CD14-positive monocyte (primary cell): ENCODE data around the gene DAB2IP. TPM values are rescaled to one million over a fixed set of nuclear protein-coding genes. Genes with fewer than 3 reads are reported as not detected.

ENCODE experiments used
- DNase-seq, 3 donors: peaks; one replicate each; pipeline ENCODE4 v3.0.0-alpha.2; 2011 to 2022
- H2AFZ ChIP-seq: 2 replicates; pipeline ENCODE4 v1.6.0; 2012; ENCODE audit warnings: mild to moderate bottlenecking, low read depth, low read length, inconsistent platforms; ENCODE audit not compliant: insufficient read depth, poor library complexity, severe bottlenecking
- H3K27ac ChIP-seq, 2 donors: 1 replicate in 1 of 2; 2 replicates in 1 of 2; pipeline ENCODE4 v1.5.1; 2012 to 2013; ENCODE audit warnings: low read length in 2 of 2, control low read depth in 1 of 2, inconsistent platforms in 1 of 2, low read depth in 1 of 2, mild to moderate bottlenecking in 1 of 2
- H3K27me3 ChIP-seq, 2 donors: one replicate each; pipeline versions ENCODE4 v1.6.0 to v1.6.1; 2011 to 2013; ENCODE audit warnings: low read length in 2 of 2; ENCODE audit not compliant: control insufficient read depth in 2 of 2, insufficient read depth in 2 of 2
- H3K36me3 ChIP-seq, 2 donors: replicated peaks in 1 of 2; 1 replicate in 1 of 2; 2 replicates in 1 of 2; pipeline versions ENCODE4 v1.5.1 to v1.6.1; 2012 to 2013; ENCODE audit warnings: low read length in 2 of 2, control low read depth in 1 of 2, inconsistent platforms in 1 of 2, mild to moderate bottlenecking in 1 of 2; ENCODE audit not compliant: insufficient read depth in 2 of 2, control insufficient read depth in 1 of 2
- H3K4me1 ChIP-seq, 2 donors: 1 replicate in 1 of 2; 2 replicates in 1 of 2; pipeline versions ENCODE4 v1.5.1 to v1.6.1; 2012 to 2013; ENCODE audit warnings: low read length in 2 of 2, control low read depth in 1 of 2, inconsistent platforms in 1 of 2, mild to moderate bottlenecking in 1 of 2, moderate library complexity in 1 of 2; ENCODE audit not compliant: insufficient read depth in 2 of 2, control insufficient read depth in 1 of 2
- H3K4me2 ChIP-seq: replicated peaks from 2 replicates; pipeline ENCODE3; 2012; ENCODE audit warnings: low read length, moderate library complexity, mild to moderate bottlenecking; ENCODE audit not compliant: poor library complexity, severe bottlenecking; ENCODE audit errors: extremely low read depth
- H3K4me3 ChIP-seq, 3 experiments: fragments of 200-600 bp in 1 of 3; sonication (generic) in 1 of 3; replicated peaks in 1 of 3; 1 replicate in 2 of 3; 2 replicates in 1 of 3; pipeline ENCODE4 v1.5.1; 2011 to 2013; ENCODE audit warnings: low read length in 3 of 3, mild to moderate bottlenecking in 3 of 3, control low read depth in 2 of 3, low read depth in 2 of 3, inconsistent platforms in 1 of 3, moderate library complexity in 1 of 3
- H3K79me2 ChIP-seq: 2 replicates; pipeline ENCODE4 v1.6.0; 2012; ENCODE audit warnings: mild to moderate bottlenecking, control low read depth, inconsistent platforms, low read length, moderate library complexity; ENCODE audit not compliant: insufficient read depth
- H3K9ac ChIP-seq: 2 replicates; pipeline ENCODE4 v1.6.0; 2017; ENCODE audit warnings: low read length, mild to moderate bottlenecking; ENCODE audit not compliant: insufficient read depth, poor library complexity, severe bottlenecking
- H3K9me3 ChIP-seq, 2 donors: replicated peaks in 1 of 2; 1 replicate in 1 of 2; 2 replicates in 1 of 2; pipeline versions ENCODE4 v1.5.1 to v1.6.1; 2012 to 2013; ENCODE audit warnings: low read length in 2 of 2, control low read depth in 1 of 2; ENCODE audit not compliant: control insufficient read depth in 1 of 2, insufficient read depth in 1 of 2
- H4K20me1 ChIP-seq: 2 replicates; pipeline ENCODE4 v1.6.0; 2012; ENCODE audit warnings: mild to moderate bottlenecking, low read length, control low read depth, moderate library complexity; ENCODE audit not compliant: insufficient read depth
- H3K27ac Mint-ChIP-seq, 7 donors: one replicate each; pipeline ENCODE4 v1.8.0; 2020; ENCODE audit warnings: mild to moderate bottlenecking in 7 of 7, mixed read lengths in 7 of 7, moderate library complexity in 6 of 7, inconsistent platforms in 2 of 7
- H3K27me3 Mint-ChIP-seq, 3 donors: one replicate each; pipeline ENCODE4 v1.8.0; 2021 to 2022; ENCODE audit warnings: low read depth in 3 of 3, mild to moderate bottlenecking in 3 of 3, mixed read lengths in 3 of 3, moderate library complexity in 3 of 3, inconsistent platforms in 1 of 3
- H3K36me3 Mint-ChIP-seq, 2 donors: one replicate each; pipeline ENCODE4 v1.8.0; 2020; ENCODE audit warnings: mixed read lengths in 2 of 2, inconsistent platforms in 1 of 2, mild to moderate bottlenecking in 1 of 2
- H3K4me1 Mint-ChIP-seq: one replicate; pipeline ENCODE4 v1.8.0; 2020; ENCODE audit warnings: mild to moderate bottlenecking, mixed read lengths
- H3K4me3 Mint-ChIP-seq, 2 donors: one replicate each; pipeline ENCODE4 v1.8.0; 2020; ENCODE audit warnings: mild to moderate bottlenecking in 2 of 2, mixed read lengths in 2 of 2, moderate library complexity in 1 of 2
- H3K9me3 Mint-ChIP-seq, 7 donors: one replicate each; pipeline ENCODE4 v1.8.0; 2020 to 2022; ENCODE audit warnings: mixed read lengths in 7 of 7, mild to moderate bottlenecking in 6 of 7, moderate library complexity in 6 of 7, inconsistent platforms in 2 of 7
- CTCF ChIP-seq: fragments of 200-600 bp; IDR thresholded peaks from one replicate; pipeline ENCODE4 v1.8.0; 2022; ENCODE audit warnings: antibody characterized with exemption, mild to moderate bottlenecking
- WGBS: methylation state at CpG from one replicate; pipeline ENCODE4 v1.1.5; 2013; ENCODE audit warnings: missing lambda C conversion rate; ENCODE audit not compliant: insufficient coverage; 5-methylcytosine and 5-hydroxymethylcytosine counted together
- intact Hi-C, 2 donors: fragments of 100-400 bp; cut with micrococcal nuclease; formaldehyde crosslinking; loops; one replicate each; pipeline versions ENCODE4 v1.15.0 to v1.15.1; 2023
- polyA plus RNA-seq, 3 donors: library from polyadenylated mRNA; depleted of rRNA in 1 of 3; unstranded in 2 of 3; stranded (reverse) in 1 of 3; fragments of 300-500 nt in 2 of 3; fragments of >200 nt in 1 of 3; fragmentation: Illumina TruSeq in 2 of 3; gene quantifications; 1 replicate in 2 of 3; 2 replicates in 1 of 3; pipeline ENCODE4 v1.2.3, GENCODE V29; 2012 to 2021

The DAB2IP gene
- polyA plus RNA-seq, 3 donors: 0.13 TPM; not detected in 2

DNA sequence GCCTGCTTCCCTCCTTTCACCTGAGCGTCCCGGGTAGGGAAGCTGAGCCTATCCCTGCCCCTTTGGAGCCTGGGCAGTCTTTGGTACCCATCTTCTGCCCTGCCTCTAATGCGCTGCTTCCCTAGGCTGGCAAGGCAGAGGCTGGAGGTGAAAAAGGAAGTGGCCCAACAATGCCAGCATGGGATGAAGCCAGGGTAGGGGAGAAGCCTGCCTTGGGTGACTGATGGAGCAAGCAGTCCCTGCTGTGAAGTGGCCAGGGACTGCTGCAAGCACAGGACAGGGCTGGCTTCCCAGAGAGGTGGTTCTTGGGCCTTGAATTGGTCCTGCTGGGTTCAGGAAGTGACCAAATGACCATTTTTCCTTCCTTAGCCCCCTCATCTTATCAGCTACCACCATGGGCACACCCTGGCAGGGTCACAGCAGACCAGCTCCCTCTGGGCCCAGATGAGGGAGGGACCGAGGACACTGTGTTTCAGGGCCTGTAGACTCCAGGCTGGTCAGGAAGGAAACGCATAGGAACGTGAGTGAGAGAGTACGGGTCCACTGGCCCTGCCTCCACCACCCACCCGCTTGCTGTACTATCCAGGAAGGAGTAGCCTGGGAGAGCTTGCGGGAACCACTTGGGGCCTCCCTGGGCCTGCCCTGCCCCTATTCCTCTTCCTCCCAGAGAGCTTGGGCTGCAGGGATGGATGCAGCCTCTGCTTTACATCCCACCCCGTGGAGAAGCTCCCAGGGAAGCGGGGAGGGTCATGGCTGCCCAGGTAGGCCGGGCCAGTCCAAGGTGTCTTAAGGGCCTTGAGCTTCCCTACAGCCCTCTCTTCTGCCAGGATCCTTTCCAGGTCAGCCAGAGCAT, 102.6 kb downstream of the DAB2IP start:
- intact Hi-C loops: no loop called here
- Histone ChIP-seq H3K9ac (no peak overlapping the region), H4K20me1 (no peaks in the 10 kb centered on the region), H3K4me2 (no peak overlapping the region), H3K4me1 (no peaks in the 10 kb centered on the region), H3K79me2 (no peaks in the 10 kb centered on the region), H3K4me3 (no peak overlapping the region), H3K36me3 (no peaks in the 10 kb centered on the region), H2AFZ (no peak overlapping the region), H3K27me3 (no peaks in the 10 kb centered on the region), H3K27ac (no peak overlapping the region), H3K9me3 (no peaks in the 10 kb centered on the region)
- H3K36me3 Mint-ChIP-seq: no peaks in the 10 kb centered on the region
- no peaks in the 10 kb centered on the region for H3K4me1 Mint-ChIP-seq
- peaks cover 0 to 6% (median 2%) of the 10 kb centered on the region in 3 donors for H3K27me3 Mint-ChIP-seq
- H3K9me3 Mint-ChIP-seq: no peaks in the 10 kb centered on the region
- no peak overlapping the region for H3K27ac Mint-ChIP-seq
- no peak overlapping the region for H3K4me3 Mint-ChIP-seq
- no peak for TF ChIP-seq CTCF
- 82% methylated on average over 5 of the region's 12 CpGs for WGBS
- DNase-seq: no peak

DNA sequence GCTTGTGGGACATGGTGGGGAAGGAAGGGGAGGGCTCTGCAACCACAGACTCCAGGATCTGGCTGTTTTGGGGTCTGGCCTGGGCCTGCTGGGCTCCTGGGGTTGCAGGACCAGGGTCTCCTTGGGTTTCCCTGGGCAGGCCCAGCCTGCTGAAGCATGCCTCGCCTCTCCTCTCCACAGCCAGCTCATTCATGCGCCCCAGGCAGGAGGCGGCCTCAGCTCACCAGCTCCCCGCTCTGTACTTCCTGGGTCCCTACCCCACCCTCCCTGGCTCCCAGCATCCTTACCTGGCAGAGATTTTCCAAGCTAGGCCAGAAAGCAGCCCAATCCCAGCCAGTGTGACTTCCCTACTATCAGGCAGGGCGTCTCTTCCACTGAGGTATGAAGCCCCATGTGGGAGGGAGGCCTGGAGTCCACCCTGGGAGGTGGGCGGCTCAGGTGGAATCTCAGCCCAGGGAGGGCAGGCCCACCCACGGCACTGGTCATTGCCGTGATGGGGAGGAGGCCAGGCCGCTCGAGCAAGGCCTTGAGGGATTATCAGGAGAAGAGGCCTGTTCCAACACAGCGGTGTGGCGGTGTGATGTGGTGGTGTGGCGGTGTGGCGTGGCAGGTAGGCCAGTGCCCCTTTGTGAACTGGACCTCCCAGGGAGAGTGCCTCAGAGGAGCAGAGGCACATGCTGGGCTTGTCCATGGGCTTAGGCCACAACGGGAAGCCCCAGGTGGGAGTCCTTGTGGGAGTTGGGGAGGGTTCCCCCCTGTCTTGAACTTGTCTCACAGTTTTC, 103.4 kb downstream of the DAB2IP start:
- Mint-ChIP-seq H3K27me3 (peaks cover under 1 to 6% (median 2%) of the 10 kb centered on the region in 3 donors), H3K36me3 (no peaks in the 10 kb centered on the region), H3K9me3 (no peaks in the 10 kb centered on the region), H3K4me1 (no peaks in the 10 kb centered on the region), H3K27ac (no peak overlapping the region), H3K4me3 (no peak overlapping the region)
- 97% methylated on average over 11 of the region's 15 CpGs for WGBS
- Histone ChIP-seq H3K4me2 (no peak overlapping the region), H3K4me3 (no peak overlapping the region), H4K20me1 (no peaks in the 10 kb centered on the region), H3K27me3 (no peaks in the 10 kb centered on the region), H3K4me1 (no peaks in the 10 kb centered on the region), H3K9me3 (no peaks in the 10 kb centered on the region), H3K36me3 (no peaks in the 10 kb centered on the region), H2AFZ (no peak overlapping the region), H3K9ac (no peak overlapping the region), H3K79me2 (no peaks in the 10 kb centered on the region), H3K27ac (no peak overlapping the region)
- intact Hi-C loops: no loop called here
- no peak for TF ChIP-seq CTCF
- DNase-seq: no peak
